ENCODE measurements around the gene INSYN1. TPM values are rescaled to one million over a fixed set of nuclear protein-coding genes. Genes with fewer than 3 reads are reported as not detected.

The INSYN1 gene
- polyA plus RNA-seq, 1 donor from 2014 or later, result 21.3 TPM

DNA sequence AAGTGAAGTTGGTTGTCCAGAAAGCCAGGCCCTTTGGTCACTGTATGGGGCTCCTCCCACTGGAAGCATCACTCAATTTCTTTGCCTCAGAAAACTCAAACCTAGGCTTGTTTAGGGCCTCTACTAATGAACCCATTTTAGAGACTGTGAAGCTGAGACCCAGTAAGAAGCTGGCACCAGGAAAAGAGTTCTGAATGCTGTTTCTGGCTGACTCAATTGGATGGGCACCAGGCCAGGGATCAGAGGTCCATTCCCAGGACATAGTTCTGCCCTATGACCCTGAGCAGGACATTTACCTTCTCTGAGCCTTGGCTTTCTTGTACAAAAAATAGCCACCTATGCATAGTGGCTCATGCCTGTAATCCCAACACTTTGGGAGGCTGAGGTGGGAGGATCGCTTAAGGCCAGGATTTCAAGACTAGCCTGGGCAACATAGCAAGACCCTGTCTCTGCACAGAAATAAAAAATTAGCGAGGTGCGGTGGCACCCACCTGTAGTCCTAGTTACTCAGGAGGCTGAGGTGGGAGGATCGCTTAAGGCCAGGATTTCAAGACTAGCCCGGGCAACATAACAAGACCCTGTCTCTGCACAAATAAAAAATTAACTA, 38.4 kb downstream of the INSYN1 start:
- no peak overlapping the region for H2AFZ ChIP-seq (ENCODE audit: low read depth, low read length)
- H3K36me3 ChIP-seq (ENCODE audit: insufficient read depth, low read length), result peaks cover 4% of the 10 kb centered on the region
- H3F3A ChIP-seq (ENCODE audit: insufficient read depth, low read length, poor library complexity, severe bottlenecking), result no peaks in the 10 kb centered on the region
- no peak overlapping the region for H3K27ac ChIP-seq (ENCODE audit: low read length)
- no peak overlapping the region for H3K9ac ChIP-seq (ENCODE audit: low read length)
- no peaks in the 10 kb centered on the region for H4K20me1 ChIP-seq (ENCODE audit: insufficient read depth)
- H3K9me2 ChIP-seq (ENCODE audit: insufficient read depth, low read length), result no peaks in the 10 kb centered on the region
- no peaks in the 10 kb centered on the region for H3K9me3 ChIP-seq (ENCODE audit: low read length)
- no peaks in the 10 kb centered on the region for H3K27me3 ChIP-seq (ENCODE audit: insufficient read depth, low read depth, low read length)
- no peaks in the 10 kb centered on the region for H3K79me2 ChIP-seq (replicated peaks; ENCODE audit: insufficient read depth, low read length)
- no peak overlapping the region for H3K4me3 ChIP-seq (ENCODE audit: low read length)
- TF ChIP-seq EZH2 (IDR thresholded peaks at IDR 0.05; ENCODE audit: borderline replicate concordance, insufficient read depth, low read length, poor library complexity, severe bottlenecking), result no peak
- TF ChIP-seq, protein P1, sequence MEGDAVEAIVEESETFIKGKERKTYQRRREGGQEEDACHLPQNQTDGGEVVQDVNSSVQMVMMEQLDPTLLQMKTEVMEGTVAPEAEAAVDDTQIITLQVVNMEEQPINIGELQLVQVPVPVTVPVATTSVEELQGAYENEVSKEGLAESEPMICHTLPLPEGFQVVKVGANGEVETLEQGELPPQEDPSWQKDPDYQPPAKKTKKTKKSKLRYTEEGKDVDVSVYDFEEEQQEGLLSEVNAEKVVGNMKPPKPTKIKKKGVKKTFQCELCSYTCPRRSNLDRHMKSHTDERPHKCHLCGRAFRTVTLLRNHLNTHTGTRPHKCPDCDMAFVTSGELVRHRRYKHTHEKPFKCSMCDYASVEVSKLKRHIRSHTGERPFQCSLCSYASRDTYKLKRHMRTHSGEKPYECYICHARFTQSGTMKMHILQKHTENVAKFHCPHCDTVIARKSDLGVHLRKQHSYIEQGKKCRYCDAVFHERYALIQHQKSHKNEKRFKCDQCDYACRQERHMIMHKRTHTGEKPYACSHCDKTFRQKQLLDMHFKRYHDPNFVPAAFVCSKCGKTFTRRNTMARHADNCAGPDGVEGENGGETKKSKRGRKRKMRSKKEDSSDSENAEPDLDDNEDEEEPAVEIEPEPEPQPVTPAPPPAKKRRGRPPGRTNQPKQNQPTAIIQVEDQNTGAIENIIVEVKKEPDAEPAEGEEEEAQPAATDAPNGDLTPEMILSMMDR (IDR thresholded peaks at IDR 0.05; ENCODE audit: poor library complexity, severe bottlenecking), result no peak
- TF ChIP-seq, protein P2, sequence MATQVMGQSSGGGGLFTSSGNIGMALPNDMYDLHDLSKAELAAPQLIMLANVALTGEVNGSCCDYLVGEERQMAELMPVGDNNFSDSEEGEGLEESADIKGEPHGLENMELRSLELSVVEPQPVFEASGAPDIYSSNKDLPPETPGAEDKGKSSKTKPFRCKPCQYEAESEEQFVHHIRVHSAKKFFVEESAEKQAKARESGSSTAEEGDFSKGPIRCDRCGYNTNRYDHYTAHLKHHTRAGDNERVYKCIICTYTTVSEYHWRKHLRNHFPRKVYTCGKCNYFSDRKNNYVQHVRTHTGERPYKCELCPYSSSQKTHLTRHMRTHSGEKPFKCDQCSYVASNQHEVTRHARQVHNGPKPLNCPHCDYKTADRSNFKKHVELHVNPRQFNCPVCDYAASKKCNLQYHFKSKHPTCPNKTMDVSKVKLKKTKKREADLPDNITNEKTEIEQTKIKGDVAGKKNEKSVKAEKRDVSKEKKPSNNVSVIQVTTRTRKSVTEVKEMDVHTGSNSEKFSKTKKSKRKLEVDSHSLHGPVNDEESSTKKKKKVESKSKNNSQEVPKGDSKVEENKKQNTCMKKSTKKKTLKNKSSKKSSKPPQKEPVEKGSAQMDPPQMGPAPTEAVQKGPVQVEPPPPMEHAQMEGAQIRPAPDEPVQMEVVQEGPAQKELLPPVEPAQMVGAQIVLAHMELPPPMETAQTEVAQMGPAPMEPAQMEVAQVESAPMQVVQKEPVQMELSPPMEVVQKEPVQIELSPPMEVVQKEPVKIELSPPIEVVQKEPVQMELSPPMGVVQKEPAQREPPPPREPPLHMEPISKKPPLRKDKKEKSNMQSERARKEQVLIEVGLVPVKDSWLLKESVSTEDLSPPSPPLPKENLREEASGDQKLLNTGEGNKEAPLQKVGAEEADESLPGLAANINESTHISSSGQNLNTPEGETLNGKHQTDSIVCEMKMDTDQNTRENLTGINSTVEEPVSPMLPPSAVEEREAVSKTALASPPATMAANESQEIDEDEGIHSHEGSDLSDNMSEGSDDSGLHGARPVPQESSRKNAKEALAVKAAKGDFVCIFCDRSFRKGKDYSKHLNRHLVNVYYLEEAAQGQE (IDR thresholded peaks at IDR 0.05; ENCODE audit: borderline replicate concordance), result no peak
- no peak for TF ChIP-seq POLR2AphosphoS5 (IDR thresholded peaks at IDR 0.05)
- TF ChIP-seq MXI1 (conservative IDR thresholded peaks at IDR 0.05; ENCODE audit: poor library complexity, severe bottlenecking), result no peak
- TF ChIP-seq SMC3 (conservative IDR thresholded peaks at IDR 0.05; ENCODE audit: poor library complexity), result no peak
- TF ChIP-seq TAF1 (IDR thresholded peaks at IDR 0.05; ENCODE audit: low read depth), result no peak
- no peak for TF ChIP-seq EP300 (conservative IDR thresholded peaks at IDR 0.05; ENCODE audit: poor library complexity, severe bottlenecking)
- TF ChIP-seq RAD21 (conservative IDR thresholded peaks at IDR 0.05), result no peak
- H3K4me2 ChIP-seq (ENCODE audit: low read length), result no peak overlapping the region

DNA sequence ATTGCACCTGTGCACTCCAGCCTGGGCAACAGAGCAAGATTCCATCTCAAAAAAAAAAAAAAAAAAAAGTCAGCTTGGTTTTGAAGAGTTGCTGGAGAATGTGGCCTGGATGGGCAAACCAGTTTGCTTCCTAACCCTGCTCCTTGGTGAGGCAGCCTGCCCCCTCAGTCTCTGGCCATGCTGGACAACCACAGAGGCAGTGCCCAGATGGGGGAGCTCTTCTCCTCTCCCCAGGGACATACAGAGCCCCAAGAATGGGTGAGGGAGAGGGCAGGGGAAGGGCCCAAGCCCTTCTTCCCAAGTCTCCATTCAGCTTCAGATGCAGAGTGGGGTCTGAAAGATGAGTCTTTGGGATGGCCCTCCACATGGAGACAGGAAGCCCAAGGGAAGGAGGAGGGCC, 41.0 kb downstream of the INSYN1 start:
- H3K36me3 ChIP-seq (ENCODE audit: insufficient read depth, low read length), result peaks cover 4% of the 10 kb centered on the region

More for the DNA sequence above, 41.0 kb downstream of the INSYN1 start:
- TF ChIP-seq EZH2 (IDR thresholded peaks at IDR 0.05; ENCODE audit: borderline replicate concordance, insufficient read depth, low read length, poor library complexity, severe bottlenecking) (no peak), SMC3 (conservative IDR thresholded peaks at IDR 0.05; ENCODE audit: poor library complexity) (no peak)
- Histone ChIP-seq H2AFZ (ENCODE audit: low read depth, low read length) (no peak overlapping the region), H3F3A (ENCODE audit: insufficient read depth, low read length, poor library complexity, severe bottlenecking) (no peaks in the 10 kb centered on the region), H4K20me1 (ENCODE audit: insufficient read depth) (no peaks in the 10 kb centered on the region), H3K79me2 (replicated peaks; ENCODE audit: insufficient read depth, low read length) (no peaks in the 10 kb centered on the region), H3K9me3 (ENCODE audit: low read length) (no peaks in the 10 kb centered on the region), H3K9ac (ENCODE audit: low read length) (no peak overlapping the region), H3K4me3 (ENCODE audit: low read length) (no peak overlapping the region), H3K27ac (ENCODE audit: low read length) (no peak overlapping the region), H3K9me2 (ENCODE audit: insufficient read depth, low read length) (no peaks in the 10 kb centered on the region), H3K27me3 (ENCODE audit: insufficient read depth, low read depth, low read length) (no peaks in the 10 kb centered on the region), H3K4me2 (ENCODE audit: low read length) (no peak overlapping the region)

All from neural cell (in vitro differentiated cells).